Prostate gland (tissue), 2 donors: ENCODE data around the gene SLFN14. TPM values are rescaled to one million over a fixed set of nuclear protein-coding genes. Genes with fewer than 3 reads are reported as not detected.

Experiments
- DNase-seq: peaks from one replicate; pipeline ENCODE4 v3.0.0-alpha.2; 2019; ENCODE audit warnings: low spot score
- H3K27ac ChIP-seq, 2 donors: fragments of 200-600 bp; sonication (generic); 2 replicates each; pipeline ENCODE4 v1.5.1; 2017 to 2019
- H3K27me3 ChIP-seq: fragments of 200-600 bp; sonication (generic); replicated peaks from 2 replicates; pipeline ENCODE4 v1.5.1; 2019; ENCODE audit not compliant: insufficient read depth
- H3K36me3 ChIP-seq, 2 donors: fragments of 200-600 bp; sonication (generic); 1 replicate in 1 of 2; 2 replicates in 1 of 2; pipeline versions ENCODE4 v1.5.1 to v1.8.1; 2017 to 2019
- H3K4me1 ChIP-seq: fragments of 200-600 bp; sonication (generic); replicated peaks from 2 replicates; pipeline ENCODE4 v1.5.1; 2019
- H3K4me3 ChIP-seq, 2 donors: fragments of 200-600 bp; sonication (generic); 2 replicates each; pipeline ENCODE4 v1.5.1; 2017 to 2019
- H3K9me3 ChIP-seq: fragments of 200-600 bp; sonication (generic); 2 replicates; pipeline ENCODE4 v1.5.1; 2017
- CTCF ChIP-seq, 4 experiments: fragments of 200-600 bp in 2 of 4; fragments of 450-650 bp in 2 of 4; sonication (generic) in 2 of 4; IDR thresholded peaks; 1 replicate in 3 of 4; 2 replicates in 1 of 4; pipeline ENCODE4 v1.5.1; 2016 to 2019; ENCODE audit warnings: antibody characterized with exemption in 4 of 4, mild to moderate bottlenecking in 2 of 4, moderate library complexity in 2 of 4
- POLR2A ChIP-seq: fragments of 450-650 bp; IDR thresholded peaks from one replicate; pipeline ENCODE4 v1.6.1; 2016; ENCODE audit warnings: antibody characterized with exemption, mild to moderate bottlenecking
- POLR2AphosphoS5 ChIP-seq: sonication (generic); formaldehyde crosslinking; IDR thresholded peaks from one replicate; pipeline ENCODE4 v1.6.1; 2017; ENCODE audit warnings: antibody characterized with exemption
- WGBS: methylation state at CpG from one replicate; pipeline ENCODE4 v1.1.5; 2018; 5-methylcytosine and 5-hydroxymethylcytosine counted together
- intact Hi-C: fragments of 100-400 bp; cut with DNase I; formaldehyde crosslinking; loops from one replicate; pipeline ENCODE4 v1.14.2; 2022
- total RNA-seq, 2 donors: library from RNA; depleted of rRNA; stranded (reverse); fragments of >200 nt; gene quantifications; one replicate each; pipeline ENCODE4 v1.1.0, GENCODE V29; 2016

The SLFN14 gene
- total RNA-seq, 2 donors from 2014 or later: not detected

- H3K27me3 ChIP-seq: no peaks in the 10 kb centered on the region
- DNase-seq: no peak
- no peak for TF ChIP-seq POLR2AphosphoS5
- 81% methylated on average over 5 of the region's 5 CpGs for WGBS
- no peak overlapping the region for H3K27ac ChIP-seq
- no peaks in the 10 kb centered on the region for H3K4me1 ChIP-seq
- H3K4me3 ChIP-seq: no peak overlapping the region
- H3K36me3 ChIP-seq: no peaks in the 10 kb centered on the region
- intact Hi-C loops: no loop called here
- no peaks in the 10 kb centered on the region for H3K9me3 ChIP-seq
Measured at GRCh38 chr17:35555691-35556090, 4.9 kb downstream of the SLFN14 start.

- no peak for DNase-seq
- no peak for TF ChIP-seq POLR2A
- no peak for TF ChIP-seq CTCF (IDR thresholded peaks at IDR 0.05)
- WGBS: 75% methylated on average over 5 of the region's 5 CpGs
Measured at GRCh38 chr17:35554668-35555067, 6.0 kb downstream of the SLFN14 start.

GRCh38 chr17:35553310-35553709 is 7.3 kb downstream of the SLFN14 start:
- WGBS: 67% methylated on average over 4 of the region's 4 CpGs
- H3K36me3 ChIP-seq: no peaks in the 10 kb centered on the region
- no peak for DNase-seq
- H3K27me3 ChIP-seq: no peaks in the 10 kb centered on the region
- no peak overlapping the region for H3K4me3 ChIP-seq
- no peak for TF ChIP-seq POLR2A
- no peak for TF ChIP-seq CTCF (IDR thresholded peaks at IDR 0.05)
- TF ChIP-seq POLR2AphosphoS5: no peak
- no peaks in the 10 kb centered on the region for H3K4me1 ChIP-seq
- H3K27ac ChIP-seq: no peak overlapping the region
- intact Hi-C loops: no loop called here
- H3K9me3 ChIP-seq: no peaks in the 10 kb centered on the region

More at GRCh38 chr17:35554668-35555067, 6.0 kb downstream of the SLFN14 start:
- H3K27ac ChIP-seq: no peak overlapping the region
- no peak overlapping the region for H3K4me3 ChIP-seq
- intact Hi-C loops: no loop called here
- no peaks in the 10 kb centered on the region for H3K4me1 ChIP-seq
- H3K27me3 ChIP-seq: no peaks in the 10 kb centered on the region
- no peaks in the 10 kb centered on the region for H3K9me3 ChIP-seq
- no peaks in the 10 kb centered on the region for H3K36me3 ChIP-seq

- H3K9me3 ChIP-seq: no peaks in the 10 kb centered on the region
- no peaks in the 10 kb centered on the region for H3K36me3 ChIP-seq
- DNase-seq: no peak
- H3K27me3 ChIP-seq: no peaks in the 10 kb centered on the region
- WGBS: 43% methylated on average over 1 of the region's 1 CpG
- TF ChIP-seq CTCF (IDR thresholded peaks at IDR 0.05) (no peak), POLR2A (no peak)
- intact Hi-C loops: no loop called here
- no peak overlapping the region for H3K4me3 ChIP-seq
- H3K27ac ChIP-seq: no peak overlapping the region
- no peaks in the 10 kb centered on the region for H3K4me1 ChIP-seq
Measured at GRCh38 chr17:35548978-35549377, 11.6 kb downstream of the SLFN14 start.

GRCh38 chr17:35548208-35548810 is 12.3 kb downstream of the SLFN14 start:
- no peaks in the 10 kb centered on the region for H3K9me3 ChIP-seq
- no peaks in the 10 kb centered on the region for H3K36me3 ChIP-seq
- intact Hi-C loops: no loop called here
- DNase-seq: no peak
- H3K27ac ChIP-seq: no peak overlapping the region
- TF ChIP-seq CTCF (IDR thresholded peaks at IDR 0.05) (no peak), POLR2A (no peak), POLR2AphosphoS5 (no peak)
- H3K27me3 ChIP-seq: no peaks in the 10 kb centered on the region
- WGBS: 58% methylated on average over 8 of the region's 8 CpGs
- no peak overlapping the region for H3K4me3 ChIP-seq
- H3K4me1 ChIP-seq: no peaks in the 10 kb centered on the region
